Stimulated activated CD4-positive, alpha-beta T cell treated with anti-CD3 and anti-CD28 coated beads, TNF-alpha, amount 100 ng/mL, for 48 hours (primary cell): ENCODE measurements around the gene KSR1.
A peak's percentile ranks its signal among the peaks of the same experiment; 100 is the strongest.

ENCODE experiments used
- DNase-seq, 3 donors: peaks; one replicate each; pipeline ENCODE4 v3.0.0-alpha.2; 2020; ENCODE audit warnings: low read depth in 3 of 3

Gene KSR1

DNA sequence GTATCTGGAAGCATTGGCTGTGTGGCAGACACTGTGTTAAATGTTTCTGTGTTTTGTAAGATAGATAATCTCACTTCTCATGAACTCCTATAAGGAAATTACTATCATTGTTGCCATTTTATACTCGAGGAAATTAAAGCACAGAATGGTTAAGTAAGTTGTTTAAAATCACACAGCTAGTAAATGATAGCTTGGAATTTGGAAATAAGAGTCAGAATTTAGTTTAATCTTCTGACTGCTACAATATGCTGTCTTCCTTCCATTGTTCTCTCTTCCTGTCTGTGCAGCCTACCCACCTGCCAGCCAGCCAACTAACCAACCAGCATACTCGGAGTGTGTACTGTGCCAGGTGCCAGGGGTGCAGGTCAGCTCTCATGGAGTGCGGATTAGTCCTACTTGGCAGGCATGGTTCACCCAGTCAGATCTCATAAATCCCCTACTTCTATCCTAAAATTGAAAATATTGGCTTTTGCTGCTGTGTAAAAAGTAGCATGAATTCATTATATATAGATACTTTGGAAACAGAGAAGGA is 94.8 kb downstream of the KSR1 start:
- no peak for DNase-seq

DNA sequence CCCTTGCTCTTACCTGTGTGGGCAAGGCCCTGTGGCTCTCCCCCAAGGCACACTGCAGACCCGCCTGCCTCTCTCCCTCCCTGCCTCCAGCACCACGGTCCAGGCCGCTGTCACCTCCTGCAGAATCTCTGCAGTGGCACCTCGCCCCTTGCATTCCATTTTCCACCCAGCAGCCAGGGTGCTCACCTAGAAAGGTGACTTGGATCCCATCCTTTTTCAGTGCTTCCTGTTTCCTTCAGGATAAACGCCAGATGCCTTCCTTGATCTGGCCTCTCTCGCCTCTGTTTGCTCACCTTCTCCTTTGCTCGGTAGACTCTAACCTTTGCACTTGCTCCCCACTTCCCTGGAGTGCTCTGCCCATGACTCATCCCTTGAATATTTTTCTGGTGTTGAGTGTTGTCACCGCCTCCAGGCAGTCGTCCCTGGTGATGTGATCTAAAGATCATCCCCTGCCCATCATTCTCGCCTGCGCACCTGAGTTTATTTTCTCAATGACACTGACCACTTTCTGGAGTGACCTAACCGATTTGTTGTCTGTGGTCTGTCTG is 95.5 kb downstream of the KSR1 start:
- DNase-seq, result no peak

DNA sequence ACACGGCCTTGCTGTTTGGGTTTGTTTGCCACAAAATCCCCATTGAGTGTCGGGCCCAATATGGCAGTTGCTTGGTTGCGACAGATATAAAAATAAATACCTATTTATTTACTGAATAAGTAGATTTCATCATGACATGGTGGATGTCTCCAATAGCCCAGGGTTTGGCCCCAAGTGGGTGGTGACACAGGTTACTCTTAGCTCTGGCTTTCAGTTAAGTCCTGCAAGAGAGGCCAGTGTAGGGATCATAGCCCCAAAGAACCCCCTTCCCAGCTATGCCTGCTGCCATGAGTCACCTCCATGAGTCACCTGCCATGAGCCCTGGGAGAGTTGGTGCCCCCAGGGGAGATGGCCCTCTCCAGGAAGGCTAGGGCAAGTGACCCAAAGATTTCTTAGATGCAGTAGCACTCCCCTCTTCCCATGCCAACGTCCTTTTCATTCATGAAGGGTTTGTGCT is 96.1 kb downstream of the KSR1 start:
- no peak for DNase-seq

DNA sequence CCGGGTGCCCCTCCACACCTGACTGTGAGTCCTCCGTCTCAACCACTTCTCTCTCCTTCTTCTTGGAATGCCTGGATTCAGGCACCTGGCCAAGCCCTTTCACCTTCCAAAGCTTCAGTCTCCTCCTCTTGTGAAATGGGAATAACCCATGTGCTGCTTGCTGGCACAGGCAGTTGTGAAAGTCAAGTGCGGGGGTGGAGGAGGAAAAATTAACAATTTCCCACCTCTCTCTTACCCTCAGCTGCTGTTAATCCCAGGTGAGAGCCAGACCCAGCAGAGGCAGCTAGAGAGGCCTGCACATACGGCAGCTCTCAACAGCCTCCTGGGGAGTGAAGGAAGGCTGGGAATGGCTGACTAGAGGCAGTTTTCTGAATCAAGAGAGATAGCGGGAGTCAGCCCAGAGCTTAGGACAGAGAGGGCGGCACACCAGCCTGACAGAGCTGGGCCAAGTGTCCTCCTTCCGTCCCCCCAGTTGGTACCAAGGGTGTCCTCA is 96.8 kb downstream of the KSR1 start:
- DNase-seq, result no peak

DNA sequence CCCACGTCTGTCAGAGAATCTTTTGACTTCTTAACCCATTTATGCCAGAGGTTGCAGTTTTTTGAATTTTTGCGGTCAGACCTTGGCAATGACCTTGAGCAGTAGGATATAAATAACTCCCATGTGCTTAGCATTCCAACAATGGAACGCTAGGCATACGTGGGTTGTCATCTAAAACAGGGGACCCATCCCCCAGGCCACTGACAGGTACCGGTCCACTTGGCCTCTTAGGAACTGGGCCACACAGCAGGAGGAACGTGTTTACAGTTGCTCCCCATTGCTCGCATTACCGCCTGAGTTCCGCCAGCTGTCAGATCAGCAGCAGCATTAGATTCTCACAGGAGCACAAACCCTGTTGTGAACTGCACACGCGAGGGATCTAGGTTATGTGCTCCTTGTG is 97.9 kb downstream of the KSR1 start:
- no peak for DNase-seq

DNA sequence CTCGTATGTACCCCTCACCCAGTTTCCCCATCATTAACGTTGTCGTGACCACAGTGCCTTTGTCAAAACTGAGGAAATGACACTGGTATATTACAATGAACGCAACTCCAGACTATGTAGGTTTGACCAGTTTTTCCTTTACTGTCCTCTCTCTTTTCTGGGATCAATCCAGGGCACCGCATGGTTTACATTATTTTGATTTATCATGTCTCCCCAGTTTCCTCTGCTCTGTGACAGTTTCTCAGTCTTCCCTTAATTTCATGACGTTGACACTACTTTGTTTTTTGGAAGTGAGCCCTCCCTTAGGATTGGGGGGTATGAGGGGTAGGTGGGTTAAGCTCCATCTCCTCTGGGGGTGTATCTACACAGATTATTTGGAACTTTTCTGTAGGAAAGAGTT is 98.7 kb downstream of the KSR1 start:
- no peak for DNase-seq

DNA sequence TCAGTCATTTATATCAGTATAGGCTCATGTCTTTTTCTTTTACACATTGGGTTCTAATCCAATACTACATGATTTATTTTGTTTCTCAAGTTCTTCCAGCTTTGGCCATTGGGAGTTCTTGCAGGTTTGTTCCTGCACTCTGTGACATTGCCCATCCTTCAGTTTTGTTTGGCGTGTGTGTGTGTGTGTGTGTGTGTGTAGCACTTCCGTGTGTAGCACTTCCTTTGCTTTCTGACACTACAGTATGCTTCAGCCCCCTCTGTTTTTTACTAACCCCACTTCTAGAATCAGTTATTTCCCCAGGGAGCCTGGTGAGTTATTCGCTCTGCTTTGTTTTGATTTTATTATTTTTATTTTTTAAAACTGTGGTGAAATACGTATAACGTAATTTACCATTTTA is 99.1 kb downstream of the KSR1 start:
- DNase-seq, result no peak

DNA sequence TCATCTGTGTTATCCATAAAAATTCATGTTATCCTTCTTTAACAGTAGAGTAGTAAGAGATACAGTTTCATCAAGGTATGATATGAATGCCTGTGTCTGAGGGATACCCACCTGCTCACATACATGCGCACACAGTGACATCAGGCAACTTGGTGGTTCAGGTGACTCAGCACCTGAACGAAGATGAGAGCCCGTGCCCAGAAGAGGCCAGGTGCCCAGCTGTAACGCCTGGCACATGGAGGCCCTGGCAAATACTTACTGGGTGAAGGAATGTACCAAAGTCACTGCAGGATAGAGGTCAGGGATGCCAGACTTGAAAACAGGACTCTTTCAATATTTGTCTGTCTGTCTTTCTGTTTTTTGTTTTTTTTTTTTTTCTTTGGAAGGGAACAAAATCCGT is 102.1 kb downstream of the KSR1 start:
- DNase-seq, result no peak

DNA sequence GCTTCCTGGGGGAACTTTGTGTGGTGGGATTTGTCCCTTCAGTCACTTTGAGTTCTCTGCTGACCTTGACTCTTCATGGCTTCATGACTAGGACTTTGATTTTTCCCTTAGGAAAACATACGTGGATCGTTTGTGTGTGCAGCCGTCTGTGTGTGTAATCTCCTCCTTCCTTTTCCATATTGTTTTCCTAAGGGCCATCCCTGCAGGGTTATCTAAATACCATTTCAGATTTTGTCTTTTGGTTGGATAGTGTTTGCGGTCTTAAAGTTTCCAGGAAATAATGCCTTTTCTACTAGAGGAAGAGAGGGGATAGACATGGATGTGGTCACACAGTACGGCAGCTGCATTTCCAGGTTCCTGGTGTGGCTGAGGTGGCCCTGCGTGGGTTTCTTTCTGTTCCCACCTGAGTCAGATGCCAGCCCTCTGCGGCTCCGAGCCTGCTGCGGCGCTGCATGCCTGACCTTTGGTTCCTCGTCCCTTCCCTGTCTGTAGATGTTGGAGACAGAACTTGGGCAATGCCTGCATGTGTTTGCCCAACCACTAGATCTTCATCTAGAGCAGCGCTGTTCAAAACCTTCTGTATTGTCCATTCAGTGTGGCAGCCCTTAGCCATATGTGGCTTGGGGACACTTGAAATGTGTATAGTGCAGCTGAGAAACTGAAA is 102.7 kb downstream of the KSR1 start:
- DNase-seq, result no peak

DNA sequence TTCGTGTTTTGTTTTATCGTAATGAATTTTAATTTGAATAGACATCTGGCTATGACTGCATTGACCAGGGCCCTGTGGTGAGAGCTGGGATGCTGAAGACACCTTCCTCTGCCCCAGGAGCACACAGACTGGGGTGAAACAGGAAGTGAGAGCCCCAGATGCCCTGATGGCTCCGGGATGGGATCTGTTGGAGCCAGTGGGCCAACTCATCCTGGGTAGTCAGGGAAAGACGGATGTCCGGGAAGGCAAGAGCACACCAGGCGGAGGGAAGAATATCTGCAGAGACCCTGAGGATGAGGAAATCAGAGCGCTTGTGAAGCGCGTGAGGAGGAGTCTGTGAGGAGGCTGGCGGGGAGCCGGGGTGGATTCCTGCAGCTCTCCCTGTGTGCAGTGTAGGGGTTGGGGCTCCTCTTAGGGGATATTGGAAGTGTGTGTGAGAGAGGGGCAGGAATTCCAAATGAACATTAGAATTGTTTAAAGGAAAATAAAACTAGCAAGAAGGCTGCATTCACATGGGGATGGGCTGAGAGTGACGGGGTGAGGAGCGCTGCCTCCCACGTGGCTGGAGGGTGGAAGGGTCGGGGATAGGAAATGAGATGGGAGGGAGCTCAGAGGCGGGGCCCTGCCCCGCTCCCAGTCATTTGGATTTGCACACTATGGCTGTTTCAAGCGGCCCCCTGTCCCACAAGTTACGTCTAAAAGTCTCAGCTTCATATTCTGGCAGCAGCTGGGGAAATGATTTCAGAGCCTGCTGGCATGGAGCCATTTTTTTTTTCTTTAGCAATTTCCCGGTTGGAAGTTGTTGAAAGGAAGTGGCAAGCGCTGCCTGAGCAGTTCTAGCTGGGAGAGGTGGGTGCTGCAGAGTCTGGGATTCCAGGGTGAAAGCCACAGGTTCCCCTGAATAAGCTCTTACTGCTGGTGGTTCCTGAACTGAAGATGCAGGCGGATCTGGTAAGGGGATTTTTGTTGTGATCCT is 103.5 kb downstream of the KSR1 start:
- no peak for DNase-seq

DNA sequence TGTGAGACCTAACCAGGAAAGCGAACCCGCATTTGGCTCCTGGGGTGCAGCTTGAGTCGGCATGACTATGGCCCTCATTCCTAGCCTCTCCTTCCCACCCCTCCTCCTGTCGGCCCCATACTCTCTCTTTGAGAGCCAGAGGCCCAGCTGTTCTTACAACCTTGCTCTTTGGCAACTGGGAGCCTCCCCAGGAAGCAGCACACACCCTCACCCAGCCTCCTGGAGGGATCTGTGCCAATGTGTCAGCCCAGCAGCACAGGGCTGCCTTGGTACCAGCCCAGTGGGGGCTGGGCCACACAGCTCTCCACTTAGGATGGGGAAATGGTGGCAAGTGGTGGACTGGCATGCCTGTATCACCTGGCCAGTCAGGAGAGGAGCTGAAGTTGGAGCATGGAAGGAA is 104.4 kb downstream of the KSR1 start:
- DNase-seq, result no peak

DNA sequence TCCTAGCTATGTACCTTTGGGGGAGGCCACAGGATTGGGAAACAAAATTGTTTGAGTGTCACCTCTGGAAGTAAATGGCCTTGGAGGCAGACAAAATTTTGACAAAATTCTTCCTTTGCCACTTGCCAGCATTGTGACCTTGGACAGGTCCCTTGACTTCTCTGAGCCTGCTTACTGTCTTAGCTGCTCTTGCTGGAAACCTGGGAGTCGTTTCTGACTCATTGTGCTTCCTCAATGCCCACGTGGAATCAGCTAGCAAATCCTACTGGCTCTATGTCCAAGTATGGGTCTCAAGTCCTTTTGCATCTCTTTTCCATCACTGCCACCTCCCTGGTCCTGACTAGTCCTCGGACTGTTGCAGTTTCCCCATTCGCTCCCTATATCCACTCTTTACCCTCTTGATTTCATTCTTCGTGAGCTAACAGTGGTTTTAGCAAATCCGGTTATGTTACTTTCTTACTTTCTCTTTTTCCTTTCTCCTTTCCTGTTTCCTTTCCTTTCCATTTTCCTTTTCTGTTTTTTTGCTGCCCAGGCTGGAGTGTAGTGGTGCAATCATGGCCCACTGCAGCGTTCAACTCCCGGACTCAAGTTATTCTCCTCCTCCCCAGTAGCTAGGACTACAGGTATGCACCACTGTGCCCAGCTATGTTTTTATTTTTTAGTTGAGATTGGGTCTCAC is 106.7 kb downstream of the KSR1 start:
- no peak for DNase-seq

DNA sequence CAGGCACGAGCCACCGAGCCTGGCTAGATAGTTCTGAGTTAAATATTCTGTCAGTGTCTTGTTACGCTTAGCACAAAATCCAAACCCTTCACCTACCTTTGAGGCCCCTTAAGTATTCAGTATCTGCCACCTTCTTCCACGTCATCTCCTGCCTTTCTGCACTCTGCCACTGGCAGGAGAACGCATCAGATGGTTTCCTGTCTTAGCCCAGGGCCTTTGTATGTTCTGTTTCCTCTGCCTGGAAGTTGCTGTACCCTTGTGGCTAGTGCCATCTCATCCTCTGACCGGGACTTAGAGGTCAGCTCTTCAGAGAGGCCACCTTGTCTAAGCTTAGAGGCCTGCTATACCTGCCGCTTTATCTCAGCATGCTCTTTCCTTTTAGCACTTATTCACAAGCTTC is 107.3 kb downstream of the KSR1 start:
- DNase-seq, result no peak

DNA sequence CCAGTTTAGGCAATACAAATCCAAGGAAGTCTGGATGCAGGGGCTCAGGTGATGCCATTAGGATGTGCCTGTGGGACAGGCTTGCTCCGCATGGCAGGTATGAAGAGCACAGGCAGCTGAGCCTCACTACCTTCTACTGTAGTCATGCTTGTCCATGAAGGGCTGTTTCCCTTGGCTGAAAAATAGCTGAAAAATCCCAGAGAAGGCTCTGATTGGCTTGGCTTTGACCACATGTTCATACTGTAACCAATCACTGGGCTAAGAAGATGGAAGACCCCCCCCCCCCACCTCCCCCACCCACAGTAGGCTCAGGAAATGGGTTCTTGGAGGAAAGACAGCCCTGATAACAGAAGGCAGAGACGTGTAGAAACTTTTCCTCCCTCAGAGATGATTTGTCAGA is 108.2 kb downstream of the KSR1 start:
- no peak for DNase-seq

DNA sequence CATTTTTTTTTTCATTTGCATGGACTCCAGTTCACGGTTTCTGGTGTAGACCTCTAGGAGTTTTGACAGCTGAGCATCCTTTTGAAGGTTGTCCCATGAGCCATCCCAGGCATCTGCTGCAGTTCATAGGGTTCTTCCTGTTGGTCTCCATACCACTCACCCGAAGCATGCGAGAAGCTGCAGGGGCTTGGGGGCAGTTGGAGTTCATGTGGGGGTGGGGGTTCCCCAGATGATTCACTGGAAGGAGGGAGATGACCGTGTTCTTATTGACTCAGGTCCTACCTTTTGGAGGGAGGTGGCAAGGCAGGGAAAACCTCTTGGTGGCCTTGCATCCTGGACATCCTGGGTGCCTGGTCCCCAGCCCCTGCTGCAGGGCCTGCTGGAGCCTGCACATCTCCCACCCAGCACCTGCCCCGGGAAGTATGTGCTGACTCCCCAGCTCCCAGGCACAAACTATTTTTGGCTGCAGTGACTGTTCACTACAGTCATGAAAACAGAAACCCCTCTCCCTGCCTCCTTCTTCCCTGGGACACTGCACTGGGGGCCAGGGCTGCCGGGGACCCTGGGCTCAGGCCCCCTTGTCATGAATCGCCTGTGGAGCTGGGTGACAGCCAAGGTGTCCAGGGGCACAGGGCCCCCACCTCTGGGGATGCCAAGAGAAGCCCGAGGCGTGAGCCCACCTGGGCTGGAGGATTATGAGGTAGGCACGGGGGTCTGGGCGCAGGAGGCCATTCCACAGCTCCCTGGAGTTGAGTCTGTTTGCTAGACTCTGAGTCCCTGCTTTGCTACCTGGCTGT is 109.8 kb downstream of the KSR1 start:
- peak in 2 of 3 donors; percentile 49 to 60 for DNase-seq

DNA sequence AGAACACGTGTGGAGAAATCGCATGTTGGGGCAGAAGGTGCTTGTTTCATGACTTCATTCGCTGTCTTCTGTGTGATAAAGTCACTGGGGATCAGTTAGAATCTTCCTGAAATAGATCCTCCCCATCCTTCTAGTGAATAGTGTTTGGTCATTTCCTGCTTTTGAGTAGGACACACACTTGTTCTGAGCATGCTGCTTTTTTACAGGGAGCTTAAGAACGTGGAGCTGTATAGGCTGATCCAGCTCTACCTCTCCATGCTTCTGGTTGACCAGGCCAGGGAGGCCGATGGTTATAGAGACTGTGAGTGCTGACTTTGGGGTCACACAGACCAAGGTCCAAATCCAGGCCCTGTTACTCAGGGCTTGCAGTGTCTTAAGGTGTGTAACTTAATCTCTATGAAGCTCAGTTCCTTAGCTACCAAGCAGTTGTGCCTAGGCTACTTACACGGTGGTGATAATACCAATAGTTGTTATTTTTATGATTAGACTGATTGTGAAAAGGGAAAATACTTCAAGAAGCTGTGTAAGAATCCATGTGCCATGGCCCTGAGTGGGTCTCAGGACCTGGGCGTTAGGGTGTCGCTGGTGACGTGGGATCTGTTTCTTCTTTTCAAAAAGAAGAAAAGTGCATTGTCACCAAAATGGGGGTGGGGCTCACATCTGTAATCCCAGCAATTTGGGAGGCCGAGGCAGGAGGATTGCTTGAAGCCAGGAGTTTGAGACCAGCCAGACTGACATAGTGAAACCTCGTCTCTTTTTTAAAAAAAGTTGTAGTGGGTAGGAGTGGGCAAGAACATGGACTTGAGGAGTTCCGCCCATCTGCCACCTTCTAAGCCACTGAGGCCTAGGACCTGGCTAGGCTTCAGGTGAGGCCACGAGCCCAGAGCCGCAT is 110.7 kb downstream of the KSR1 start:
- DNase-seq, result no peak

DNA sequence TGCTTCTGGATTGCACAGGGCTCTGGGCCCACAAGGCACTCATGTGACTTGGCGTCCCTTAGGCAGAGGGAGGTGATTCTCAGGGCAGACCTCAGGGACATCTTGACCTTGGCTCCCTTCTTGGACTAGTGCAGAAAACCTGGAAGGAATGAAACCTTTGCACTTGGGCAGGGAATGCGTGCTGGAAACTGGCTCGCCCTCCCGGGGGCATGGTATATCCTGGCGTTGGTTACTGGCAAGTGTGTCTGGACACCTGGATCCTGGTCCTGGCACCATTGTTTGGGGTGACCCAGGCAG is 111.3 kb downstream of the KSR1 start:
- no peak for DNase-seq

DNA sequence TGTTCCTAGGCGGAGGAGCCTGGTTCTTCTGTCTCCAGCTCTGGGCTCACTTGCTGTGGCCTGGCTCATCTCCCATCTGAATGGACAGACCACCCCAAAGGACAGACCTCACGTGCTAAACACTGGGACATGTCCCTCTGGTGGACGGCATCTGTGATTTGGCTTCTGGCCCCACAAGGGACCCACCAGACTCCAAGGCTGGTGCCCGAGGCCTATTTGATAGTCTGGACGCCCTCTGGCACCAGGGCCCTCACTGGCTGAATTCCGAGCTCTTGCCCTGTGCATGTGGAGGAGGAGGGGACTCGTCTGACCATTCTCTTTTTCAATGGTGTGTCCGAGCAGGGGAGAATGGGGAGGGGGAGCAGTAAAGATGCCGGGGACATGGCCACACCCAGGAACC is 112.0 kb downstream of the KSR1 start:
- DNase-seq, result no peak

DNA sequence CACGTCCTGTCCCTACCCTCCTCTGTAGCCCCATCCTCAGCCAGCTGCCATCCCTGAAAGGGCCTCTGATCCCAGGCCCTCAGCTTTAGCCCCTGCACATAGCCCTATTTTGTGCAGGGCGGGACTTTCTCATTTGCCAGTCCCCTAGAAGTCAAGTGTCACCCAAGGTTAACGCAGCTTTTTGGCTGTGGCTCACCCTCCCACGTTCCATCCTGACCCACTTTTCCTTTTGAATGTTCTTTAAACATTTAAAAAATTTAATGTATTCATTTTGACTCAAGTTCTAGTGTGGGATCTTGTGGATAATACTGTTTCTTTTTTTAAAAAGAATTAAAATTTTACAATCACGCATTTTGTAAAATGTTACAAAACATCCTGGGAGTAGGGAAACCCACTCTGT is 112.6 kb downstream of the KSR1 start:
- no peak for DNase-seq

DNA sequence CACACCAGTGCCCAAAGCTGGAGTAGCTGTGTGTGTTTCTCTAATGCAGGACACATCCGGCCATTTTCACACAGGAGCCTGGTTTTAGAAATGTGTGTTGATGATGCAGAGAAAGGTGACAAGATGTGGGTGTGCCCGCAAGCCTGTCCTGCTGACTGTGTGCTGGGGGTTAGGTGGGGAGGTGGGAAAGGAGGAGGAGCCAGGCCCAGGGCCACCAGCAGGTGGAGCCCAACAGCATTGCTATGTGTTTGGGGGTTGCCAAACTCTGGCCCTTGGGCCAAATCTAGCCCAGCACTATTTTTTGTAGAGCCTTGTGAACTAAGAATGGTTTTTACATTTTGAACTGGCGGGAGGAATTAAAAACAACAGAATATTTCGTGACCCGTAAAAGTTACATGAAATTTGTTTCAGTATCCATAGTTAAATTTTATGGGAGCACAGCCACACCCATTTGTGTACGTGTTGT is 113.0 kb downstream of the KSR1 start:
- DNase-seq, result peak; percentile 22 to 58 (median 47)
